Activated T-cell treated with anti-CD3 and anti-CD28 coated beads, Interleukin-2, amount 50 U/mL, for 24 hours (primary cell): ENCODE results near the gene OR1M1.
A peak's percentile ranks its signal among the peaks of the same experiment; 100 is the strongest.

Experiments
- DNase-seq: peaks from one replicate; pipeline ENCODE4 v3.0.0-alpha.2; 2020
- H3K27ac Mint-ChIP-seq: 2 replicates; pipeline ENCODE4 v1.8.0; 2020; ENCODE audit warnings: mild to moderate bottlenecking, mixed read lengths
- H3K27me3 Mint-ChIP-seq: 2 replicates; pipeline ENCODE4 v1.8.0; 2020; ENCODE audit warnings: mixed read lengths
- H3K36me3 Mint-ChIP-seq: 2 replicates; pipeline ENCODE4 v1.8.0; 2020; ENCODE audit warnings: low read depth, mixed read lengths
- H3K4me1 Mint-ChIP-seq: 2 replicates; pipeline ENCODE4 v1.8.0; 2020; ENCODE audit warnings: low read depth, mixed read lengths
- H3K4me3 Mint-ChIP-seq: 2 replicates; pipeline ENCODE4 v1.8.0; 2020; ENCODE audit warnings: mild to moderate bottlenecking, moderate library complexity, mixed read lengths
- H3K9me3 Mint-ChIP-seq: 2 replicates; pipeline ENCODE4 v1.8.0; 2020; ENCODE audit warnings: mixed read lengths

OR1M1 gene

GRCh38 chr19:9126900-9127405, 40.1 kb downstream of the OR1M1 start, which contains the start of gene OR7G3:
OR7G3 (minus strand) TSS chr19:9126950; CDS start chr19:9126950, 0 bp downstream.
- H3K27ac Mint-ChIP-seq = no peak within 1 kb of the TSS
- H3K27me3 Mint-ChIP-seq = peaks cover 41% of the 10 kb centered on the region
- H3K4me1 Mint-ChIP-seq = peaks cover 4% of the 10 kb centered on the region
- no peak within 1 kb of the TSS for H3K4me3 Mint-ChIP-seq
- no peak for DNase-seq
- no peaks in the 10 kb centered on the region for H3K9me3 Mint-ChIP-seq
- no peaks in the 10 kb centered on the region for H3K36me3 Mint-ChIP-seq

- Mint-ChIP-seq H3K4me3 (no peak overlapping the region), H3K36me3 (no peaks in the 10 kb centered on the region), H3K27ac (no peak overlapping the region), H3K4me1 (peaks cover 4% of the 10 kb centered on the region), H3K27me3 (peaks cover 37% of the 10 kb centered on the region), H3K9me3 (no peaks in the 10 kb centered on the region)
- no peak for DNase-seq
These were observed 41.3 kb downstream of the OR1M1 start for GRCh38 chr19:9128171-9128570.

- DNase-seq = no peak
- Mint-ChIP-seq H3K4me3 (no peak overlapping the region), H3K4me1 (peaks cover 4% of the 10 kb centered on the region), H3K36me3 (no peaks in the 10 kb centered on the region), H3K9me3 (no peaks in the 10 kb centered on the region), H3K27me3 (peaks cover 32% of the 10 kb centered on the region), H3K27ac (no peak overlapping the region)
These were observed 44.1 kb downstream of the OR1M1 start for GRCh38 chr19:9130965-9131364.

GRCh38 chr19:9132422-9132821, 45.6 kb downstream of the OR1M1 start:
- Mint-ChIP-seq H3K4me1 (peaks cover 7% of the 10 kb centered on the region), H3K27ac (no peak overlapping the region), H3K36me3 (no peaks in the 10 kb centered on the region), H3K4me3 (no peak overlapping the region), H3K27me3 (peaks cover 20% of the 10 kb centered on the region), H3K9me3 (no peaks in the 10 kb centered on the region)
- DNase-seq = no peak

- Mint-ChIP-seq H3K4me3 (peak overlapping the region; percentile 97), H3K36me3 (peaks cover 42% of the 10 kb centered on the region), H3K9me3 (peaks cover 9% of the 10 kb centered on the region), H3K27ac (peak overlapping the region; percentile 99), H3K27me3 (peaks cover 3% of the 10 kb centered on the region), H3K4me1 (peaks cover 39% of the 10 kb centered on the region)
- no peak for DNase-seq
These were observed 52.8 kb downstream of the OR1M1 start for GRCh38 chr19:9139609-9140158.

DNA sequence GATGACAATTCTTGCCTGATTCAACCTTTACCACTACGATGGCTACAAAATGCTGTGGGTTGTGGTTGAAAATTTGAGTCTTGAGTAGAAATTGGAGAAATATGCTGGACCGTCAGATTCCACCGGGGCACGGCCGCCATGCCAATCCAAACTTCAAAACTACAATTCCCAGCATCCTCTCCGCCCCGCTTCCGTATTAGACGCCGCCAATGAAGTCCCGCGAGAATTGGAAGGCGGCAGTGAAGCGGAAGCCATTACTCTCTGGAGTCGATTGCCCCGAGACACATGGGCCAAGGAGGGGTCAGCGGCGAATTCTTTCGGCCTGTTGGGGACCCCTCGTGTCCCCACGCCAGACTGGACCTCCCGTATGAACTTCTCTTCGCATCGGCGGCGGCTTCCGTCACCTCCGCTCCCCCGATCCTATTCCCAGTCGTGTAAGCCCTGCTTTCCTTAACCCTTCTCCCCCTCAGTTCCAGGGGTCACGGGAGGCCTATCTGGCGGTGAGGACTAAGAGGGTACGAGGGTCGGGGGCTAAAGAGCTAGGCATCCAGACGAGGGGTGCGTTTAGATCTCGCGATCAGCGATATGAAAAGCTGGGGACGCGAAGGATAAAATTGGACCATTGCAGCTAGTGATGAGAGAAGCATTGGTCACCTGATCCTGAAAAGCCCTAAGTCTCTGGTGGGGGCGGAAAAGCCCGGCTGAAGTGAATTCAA, 53.5 kb downstream of the OR1M1 start, which contains the start of gene ZNF317:
Gene ZNF317 (plus strand): TSS at position 239 of the 716 bp plus-strand sequence. CDS start 15,620 bp downstream, outside the sequence.
- H3K27me3 Mint-ChIP-seq = peaks cover 2% of the 10 kb centered on the region
- peak within 1 kb of the TSS; percentile 99 for H3K27ac Mint-ChIP-seq
- DNase-seq = peak; percentile 88
- peaks cover 41% of the 10 kb centered on the region for H3K4me1 Mint-ChIP-seq
- peaks cover 49% of the 10 kb centered on the region for H3K36me3 Mint-ChIP-seq
- H3K9me3 Mint-ChIP-seq = peaks cover 13% of the 10 kb centered on the region
- peak within 1 kb of the TSS; percentile 97 for H3K4me3 Mint-ChIP-seq

- no peak for DNase-seq
- H3K36me3 Mint-ChIP-seq = peaks cover 93% of the 10 kb centered on the region
- peaks cover 33% of the 10 kb centered on the region for H3K9me3 Mint-ChIP-seq
- no peak overlapping the region for H3K27ac Mint-ChIP-seq
- H3K27me3 Mint-ChIP-seq = no peaks in the 10 kb centered on the region
- peaks cover 72% of the 10 kb centered on the region for H3K4me1 Mint-ChIP-seq
- no peak overlapping the region for H3K4me3 Mint-ChIP-seq
These were observed 58.1 kb downstream of the OR1M1 start for GRCh38 chr19:9144920-9145319.
